Measurements from ENCODE around the gene MTHFD1L.
"Not testable (repeated sequence)": the region's sequence is repeated elsewhere in the genome, so short reads cannot be mapped to it uniquely, and the experiment has no call there.

Gene MTHFD1L

GRCh38 chr6:151101161-151101815 lies 235.8 kb downstream of the MTHFD1L start:
- no peak for DNase-seq

GRCh38 chr6:151101816-151102694 lies 236.6 kb downstream of the MTHFD1L start:
- no peak for DNase-seq

GRCh38 chr6:151103266-151103665 lies 237.8 kb downstream of the MTHFD1L start:
- no peak for DNase-seq

GRCh38 chr6:151107897-151108427 lies 242.5 kb downstream of the MTHFD1L start:
- DNase-seq, result no peak

- DNase-seq, result no peak
Measured at GRCh38 chr6:151108548-151108947, 243.0 kb downstream of the MTHFD1L start.

- no peak for DNase-seq
Measured at GRCh38 chr6:151109361-151109760, 243.9 kb downstream of the MTHFD1L start.

GRCh38 chr6:151109869-151110575 lies 244.5 kb downstream of the MTHFD1L start:
- DNase-seq, result no peak

- no peak for DNase-seq
Measured at GRCh38 chr6:151110576-151110905, 245.0 kb downstream of the MTHFD1L start.

GRCh38 chr6:151111670-151112069 lies 246.2 kb downstream of the MTHFD1L start:
- DNase-seq, result no peak

GRCh38 chr6:151112130-151112529 lies 246.6 kb downstream of the MTHFD1L start:
- DNase-seq, result no peak

- DNase-seq, result not testable (repeated sequence)
Measured at GRCh38 chr6:151112884-151113283, 247.4 kb downstream of the MTHFD1L start.

GRCh38 chr6:151113641-151114040 lies 248.1 kb downstream of the MTHFD1L start:
- no peak for DNase-seq

GRCh38 chr6:151118461-151119123 lies 253.1 kb downstream of the MTHFD1L start:
- DNase-seq, result no peak

GRCh38 chr6:151119823-151120524 lies 254.5 kb downstream of the MTHFD1L start:
- no peak for DNase-seq

- DNase-seq, result no peak
Measured at GRCh38 chr6:151121900-151122299, 256.4 kb downstream of the MTHFD1L start.

GRCh38 chr6:151123641-151124040 lies 258.1 kb downstream of the MTHFD1L start:
- not testable (repeated sequence) for DNase-seq

GRCh38 chr6:151125242-151125641 lies 259.7 kb downstream of the MTHFD1L start:
- not testable (repeated sequence) for DNase-seq

- not testable (repeated sequence) for DNase-seq
Measured at GRCh38 chr6:151125651-151126416, 260.3 kb downstream of the MTHFD1L start.

- not testable (repeated sequence) for DNase-seq
Measured at GRCh38 chr6:151126417-151126724, 260.9 kb downstream of the MTHFD1L start.

- not testable (repeated sequence) for DNase-seq
Measured at GRCh38 chr6:151127133-151127798, 261.8 kb downstream of the MTHFD1L start.

Measured in suppressor macrophage treated with lipopolysaccharide for 1 hour (primary cell).